Kidney capillary endothelial cell (primary cell): ENCODE data around the gene TRIM29.

Source experiments
- DNase-seq: peaks from one replicate; pipeline ENCODE4 v3.0.0-alpha.2; 2018; ENCODE audit warnings: low spot score

TRIM29 gene

DNA sequence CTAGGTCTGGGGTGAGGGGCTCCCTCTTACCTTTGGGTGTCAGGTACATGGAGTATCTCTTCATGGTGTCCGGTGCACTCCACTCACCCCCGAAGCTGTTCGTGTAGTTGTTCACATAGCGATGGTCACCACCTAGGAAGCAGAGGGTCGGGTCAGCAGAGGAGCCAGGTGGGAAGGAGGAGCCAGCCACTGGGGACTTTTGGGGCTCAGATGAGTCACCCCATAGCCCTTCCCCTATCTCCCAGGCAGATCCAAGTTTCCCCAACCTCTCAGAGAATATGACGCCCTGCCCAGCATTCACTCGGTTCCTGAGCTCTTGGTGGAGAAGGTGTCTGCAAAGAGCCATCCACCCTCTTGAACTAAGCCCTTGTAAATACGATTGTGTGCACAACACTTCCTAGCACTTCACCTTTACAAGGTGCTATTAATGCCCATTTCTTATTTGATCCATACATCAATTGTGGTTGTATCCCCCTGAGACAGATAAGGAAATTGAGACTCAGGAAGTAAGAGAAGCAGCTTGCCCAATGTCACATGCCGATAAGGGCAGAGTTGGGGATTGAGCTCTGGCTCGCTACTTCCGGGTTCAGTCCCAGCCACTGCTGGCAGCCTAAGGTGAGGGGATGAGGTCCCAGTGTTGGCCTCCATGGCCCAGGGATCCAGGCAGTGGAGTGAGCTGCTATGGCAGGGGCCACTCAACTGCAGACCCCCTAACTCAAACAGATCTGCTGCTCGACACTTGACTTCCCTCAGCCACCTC is 14.8 kb downstream of the TRIM29 start:
- DNase-seq = no peak

DNA sequence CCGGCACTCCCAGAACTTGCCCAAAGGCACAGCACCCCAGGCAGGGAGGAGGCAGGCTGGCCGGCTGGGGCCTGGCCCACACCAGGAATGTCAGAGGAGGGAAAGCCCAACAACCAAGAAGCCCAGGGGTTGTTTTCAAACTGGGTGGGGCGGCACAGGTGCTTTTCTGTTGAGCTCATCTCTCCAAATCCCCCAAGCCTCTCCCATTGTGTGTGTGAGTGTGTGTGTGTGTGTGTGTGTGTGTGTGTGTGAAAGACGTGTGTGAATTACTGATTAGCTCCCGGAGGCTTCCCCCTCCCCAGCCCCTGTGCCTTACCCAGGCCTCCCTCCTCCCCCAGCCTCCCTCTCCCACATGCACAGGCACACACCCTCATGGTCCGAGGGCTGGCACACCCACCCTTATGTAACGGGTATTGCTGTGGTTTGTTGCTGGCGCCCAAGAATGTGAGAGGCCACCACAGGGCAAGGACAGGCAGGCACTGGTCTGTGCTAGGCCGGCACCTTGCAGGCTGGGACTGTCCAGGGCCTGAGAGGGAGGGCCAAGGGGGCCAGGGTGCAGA is 15.9 kb downstream of the TRIM29 start:
- DNase-seq = no peak

DNA sequence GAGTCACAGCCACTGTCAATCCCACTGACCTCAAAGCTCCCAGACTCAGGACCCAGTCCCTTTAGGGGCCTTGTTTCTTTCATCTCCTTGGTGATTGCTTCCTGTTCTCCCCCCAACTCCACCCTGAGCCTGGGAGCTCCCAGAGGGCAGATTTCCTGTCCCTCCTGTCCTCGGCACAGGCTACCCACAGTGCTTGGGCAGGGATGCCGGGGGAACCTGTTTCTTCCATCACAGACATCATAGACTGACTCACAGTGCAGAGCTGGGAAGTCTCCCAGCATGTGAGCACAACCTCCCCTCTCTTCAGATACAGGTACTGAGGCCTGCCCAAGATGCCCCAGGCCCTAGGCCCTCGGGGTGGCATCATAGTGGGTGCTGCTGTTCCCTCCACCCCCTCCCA is 16.6 kb downstream of the TRIM29 start:
- no peak for DNase-seq

- no peak for DNase-seq
Observed at GRCh38 chr11:120120805-120121335, 17.0 kb downstream of the TRIM29 start.

- no peak for DNase-seq
Observed at GRCh38 chr11:120119121-120119520, 18.8 kb downstream of the TRIM29 start.

DNA sequence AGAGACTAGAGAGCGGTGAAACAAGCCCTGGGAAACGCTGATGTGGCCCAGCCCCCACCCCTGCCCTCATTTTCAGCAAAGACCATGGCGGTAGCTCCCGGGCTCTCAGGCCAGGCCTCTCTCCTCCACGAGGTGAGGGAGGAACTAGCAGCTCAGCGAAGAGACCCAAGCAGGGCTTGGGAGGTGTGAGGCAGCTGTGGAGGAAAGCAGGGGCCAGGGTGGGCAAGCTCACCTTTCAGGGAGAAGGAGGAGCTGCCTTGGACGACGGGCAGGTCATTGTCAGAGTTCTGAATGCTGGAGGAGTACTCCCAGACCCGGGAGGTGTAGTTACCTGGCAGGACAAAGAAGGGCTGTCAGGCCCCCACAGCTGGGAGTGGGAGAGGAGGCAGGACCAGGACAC is 19.9 kb downstream of the TRIM29 start:
- DNase-seq = no peak

DNA sequence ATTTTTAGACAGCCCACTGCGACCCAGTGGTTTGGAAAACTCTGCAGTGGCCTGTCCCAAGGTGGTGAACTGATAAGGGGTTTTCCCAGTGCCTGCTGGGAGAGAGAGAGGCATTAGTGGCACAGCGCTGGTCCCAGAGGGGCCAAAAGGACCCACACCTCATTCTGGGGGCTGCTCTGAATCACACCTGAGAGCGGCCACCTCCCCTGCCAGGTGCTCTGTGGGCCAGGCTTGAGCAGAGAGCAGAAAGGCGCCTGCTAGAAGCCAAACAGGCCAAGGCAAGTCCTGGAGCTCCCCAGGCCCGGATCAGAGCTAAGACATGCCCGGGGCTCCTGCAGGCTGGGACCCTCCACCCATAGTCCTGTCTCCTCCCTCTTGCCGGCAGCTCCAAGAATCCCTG is 20.9 kb downstream of the TRIM29 start:
- DNase-seq = no peak

DNA sequence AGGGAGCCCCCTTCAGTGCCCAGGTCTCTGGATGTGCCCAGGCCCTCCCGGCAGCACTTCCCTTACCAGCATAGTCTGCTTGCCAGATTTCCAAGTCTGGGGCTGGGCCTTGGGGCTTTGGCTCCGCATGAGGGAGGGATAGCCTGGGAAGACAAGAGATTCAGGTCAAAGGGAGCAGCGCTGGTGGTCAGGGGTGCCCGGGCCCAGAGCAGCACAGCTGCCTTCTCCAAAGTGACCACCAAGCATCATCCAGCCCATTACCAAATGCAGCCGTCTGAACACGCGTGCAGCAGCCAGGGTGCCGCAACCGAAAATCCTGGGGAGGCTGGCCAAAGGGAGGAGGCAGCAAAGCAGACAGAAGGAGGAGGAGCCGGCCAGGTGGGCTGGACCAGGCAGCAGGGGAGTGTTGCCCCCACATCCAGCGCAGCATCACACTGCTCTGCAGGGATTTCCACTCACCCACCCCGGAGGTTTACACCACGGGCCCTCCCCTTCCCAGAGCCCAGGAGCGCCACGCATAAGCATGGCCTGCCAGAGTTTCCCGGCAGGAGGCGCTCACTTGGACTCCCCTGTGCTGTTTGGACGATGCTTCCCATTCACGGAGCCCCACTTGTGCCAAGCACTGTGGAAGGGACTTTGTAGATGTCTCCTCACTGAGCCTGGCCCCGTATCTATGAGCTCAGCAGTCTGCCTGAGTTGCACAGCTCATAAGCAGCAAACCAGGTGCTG is 22.5 kb downstream of the TRIM29 start:
- DNase-seq = no peak

DNA sequence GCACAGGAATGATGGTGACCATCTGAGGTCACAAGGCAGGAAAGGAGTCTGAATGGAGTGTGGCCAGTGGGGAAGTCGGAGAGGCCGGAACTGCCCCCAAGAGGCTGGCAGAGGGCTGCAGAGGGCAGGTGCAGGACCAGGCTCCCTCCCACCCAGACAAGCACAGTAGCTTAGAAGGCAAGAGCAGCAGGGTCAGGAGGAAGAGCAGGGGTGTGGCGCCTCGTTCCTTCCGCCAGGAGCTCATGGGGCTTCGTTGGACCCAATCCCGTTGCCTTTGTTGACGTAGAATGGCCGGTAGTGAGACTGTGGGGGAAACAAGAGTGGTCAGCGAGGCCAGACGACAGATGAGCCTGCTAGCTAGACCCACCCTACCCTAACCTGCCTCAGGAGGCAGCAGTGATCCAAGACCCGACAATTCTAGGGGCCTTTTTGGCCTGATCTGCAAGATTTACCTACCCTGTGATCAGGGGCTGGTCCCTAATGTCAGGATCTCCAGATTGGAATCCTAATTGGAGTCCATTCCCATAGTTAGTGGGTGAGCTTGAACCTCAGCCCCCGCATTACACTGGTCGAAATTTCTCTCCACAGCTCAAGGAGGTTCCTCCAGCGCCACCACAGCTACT is 25.6 kb downstream of the TRIM29 start:
- DNase-seq = no peak

DNA sequence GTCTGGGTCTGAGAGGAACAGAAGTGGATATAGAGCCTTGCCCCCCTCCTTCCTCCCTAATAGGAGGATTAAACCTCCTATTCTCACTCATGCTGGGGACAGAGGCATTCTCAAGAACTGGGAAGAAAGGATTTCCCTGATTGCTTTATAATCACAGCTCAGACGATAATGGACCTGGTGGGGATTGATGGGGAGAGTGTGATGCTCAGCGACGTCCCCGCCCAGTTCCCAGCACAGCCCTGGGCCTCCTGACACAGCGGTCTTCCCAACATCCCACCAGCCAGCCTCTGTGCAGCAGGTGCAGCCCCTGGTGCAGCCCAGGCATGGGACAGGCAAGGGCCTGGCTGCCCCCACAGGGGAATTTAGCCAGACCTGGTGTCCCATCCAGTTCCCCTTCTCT is 28.4 kb downstream of the TRIM29 start:
- DNase-seq = no peak

DNA sequence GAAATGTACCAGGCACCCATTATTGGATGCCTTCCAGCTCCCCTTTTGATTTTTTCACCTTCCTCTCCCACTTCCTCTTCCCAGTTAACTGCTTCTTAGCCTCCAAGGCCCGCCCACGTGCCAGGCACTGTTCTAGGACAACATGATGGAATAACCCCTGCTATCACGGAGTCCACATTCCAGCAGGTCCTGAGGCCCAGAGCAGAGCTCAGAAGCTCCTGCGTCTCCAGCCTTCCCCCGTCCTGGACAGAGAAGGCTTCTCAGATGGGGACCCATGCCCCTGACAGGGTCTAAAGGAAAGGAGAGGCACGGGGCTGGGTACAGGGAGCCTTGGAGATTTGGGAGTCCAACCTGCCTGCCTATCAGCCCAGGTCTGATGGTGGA is 29.1 kb downstream of the TRIM29 start:
- no peak for DNase-seq

DNA sequence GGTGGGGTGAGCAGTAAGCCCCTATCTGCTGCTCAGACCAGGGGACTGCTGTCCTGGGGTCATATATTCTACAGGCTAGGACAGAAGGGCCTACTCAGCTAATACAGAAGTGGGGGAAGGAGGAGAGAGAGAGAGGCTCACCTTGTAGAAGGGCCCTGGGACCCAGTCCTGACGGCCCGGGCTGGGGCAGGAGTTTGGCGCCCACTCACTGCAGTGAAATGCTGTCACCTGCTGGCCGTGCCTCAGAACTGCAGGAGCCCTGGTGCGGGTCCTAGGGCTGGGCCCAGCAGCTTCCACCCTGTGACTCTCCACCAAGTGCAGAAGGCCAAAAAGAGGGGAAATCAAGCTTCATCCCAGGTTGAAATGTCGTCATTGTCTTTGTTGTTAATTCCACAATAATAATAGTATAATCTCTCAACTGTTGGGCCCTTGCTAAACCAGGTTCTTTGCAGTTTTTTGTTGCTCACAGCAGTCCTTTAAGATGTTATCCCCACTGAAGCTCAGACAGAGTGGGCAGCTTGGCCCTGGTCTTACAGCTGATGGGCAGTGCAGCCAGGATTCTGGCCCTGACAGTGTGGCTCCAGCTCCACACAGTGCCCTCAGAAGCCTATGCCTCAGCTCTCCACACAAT is 29.6 kb downstream of the TRIM29 start:
- DNase-seq = peak; percentile 59

- no peak for DNase-seq
Observed at GRCh38 chr11:120107692-120108091, 30.2 kb downstream of the TRIM29 start.

DNA sequence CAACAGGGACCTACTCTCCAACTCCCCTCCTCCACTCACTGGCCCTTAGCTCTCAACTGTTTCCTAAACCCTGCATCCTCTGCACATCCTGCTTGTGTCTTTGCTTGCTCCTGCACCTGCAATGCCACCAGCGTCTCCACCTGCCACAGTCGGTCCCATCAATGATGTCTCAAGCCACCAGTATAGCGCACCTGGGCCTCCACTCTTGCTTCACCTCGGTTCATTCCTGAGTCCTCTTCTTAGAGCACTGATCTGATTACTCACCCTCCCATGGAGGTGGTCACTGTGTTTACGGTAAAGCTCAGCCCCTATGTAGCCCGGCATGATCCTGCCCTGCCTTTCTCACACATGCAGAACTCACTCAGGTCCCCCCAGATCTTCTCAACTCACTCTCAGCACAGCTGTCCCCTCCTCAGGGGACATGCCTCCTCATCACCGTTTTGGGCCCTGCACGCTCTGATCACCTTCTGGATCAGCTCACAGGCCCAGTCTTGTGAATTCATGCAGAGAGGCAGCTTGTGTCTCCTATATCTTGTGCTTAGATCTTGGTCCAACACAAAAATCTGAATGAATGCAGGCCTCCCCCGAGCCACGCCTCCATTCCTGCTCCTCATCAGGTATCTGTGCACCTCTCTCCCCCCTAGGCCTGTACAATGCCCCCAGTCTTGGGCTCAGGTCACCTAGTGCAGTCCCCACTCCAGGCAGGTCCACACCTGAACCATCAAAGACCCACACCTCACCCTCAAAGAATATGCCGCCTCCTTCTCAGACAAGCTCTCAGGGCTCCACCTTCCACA is 31.4 kb downstream of the TRIM29 start:
- no peak for DNase-seq

DNA sequence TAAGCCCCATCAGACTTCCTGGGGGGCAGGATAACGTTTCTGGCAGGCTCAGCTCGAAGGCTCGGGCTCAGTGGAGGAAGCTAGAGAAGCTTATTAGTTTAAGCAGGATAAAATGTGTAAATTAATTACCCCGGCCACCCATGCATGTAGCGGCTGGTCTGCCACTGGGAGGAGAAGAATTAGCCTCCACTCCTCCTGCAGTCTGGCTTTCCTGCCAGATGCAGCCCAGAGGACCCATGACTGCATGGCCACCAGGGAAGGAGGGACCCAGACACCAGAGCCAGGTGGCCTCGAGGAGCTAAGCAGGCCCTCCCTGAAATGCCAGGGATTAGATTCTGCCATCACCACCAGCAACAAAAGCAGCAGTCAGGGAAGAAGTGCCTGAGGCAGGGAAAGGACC is 32.3 kb downstream of the TRIM29 start:
- DNase-seq = no peak

- DNase-seq = no peak
Observed at GRCh38 chr11:120104041-120104565, 33.8 kb downstream of the TRIM29 start.

DNA sequence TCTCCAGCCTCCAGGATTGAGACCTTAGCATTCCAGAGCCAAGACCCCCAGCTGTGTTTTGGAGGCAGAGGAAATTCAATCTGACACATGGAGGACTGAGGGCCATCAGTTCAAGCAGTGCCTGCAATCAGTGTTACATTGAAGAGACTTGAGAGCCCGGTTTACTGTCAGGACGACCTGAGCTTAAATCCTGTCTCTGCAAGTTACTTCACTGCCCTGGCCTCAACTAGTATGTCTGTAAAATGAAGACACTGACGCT is 35.1 kb downstream of the TRIM29 start:
- DNase-seq = no peak

DNA sequence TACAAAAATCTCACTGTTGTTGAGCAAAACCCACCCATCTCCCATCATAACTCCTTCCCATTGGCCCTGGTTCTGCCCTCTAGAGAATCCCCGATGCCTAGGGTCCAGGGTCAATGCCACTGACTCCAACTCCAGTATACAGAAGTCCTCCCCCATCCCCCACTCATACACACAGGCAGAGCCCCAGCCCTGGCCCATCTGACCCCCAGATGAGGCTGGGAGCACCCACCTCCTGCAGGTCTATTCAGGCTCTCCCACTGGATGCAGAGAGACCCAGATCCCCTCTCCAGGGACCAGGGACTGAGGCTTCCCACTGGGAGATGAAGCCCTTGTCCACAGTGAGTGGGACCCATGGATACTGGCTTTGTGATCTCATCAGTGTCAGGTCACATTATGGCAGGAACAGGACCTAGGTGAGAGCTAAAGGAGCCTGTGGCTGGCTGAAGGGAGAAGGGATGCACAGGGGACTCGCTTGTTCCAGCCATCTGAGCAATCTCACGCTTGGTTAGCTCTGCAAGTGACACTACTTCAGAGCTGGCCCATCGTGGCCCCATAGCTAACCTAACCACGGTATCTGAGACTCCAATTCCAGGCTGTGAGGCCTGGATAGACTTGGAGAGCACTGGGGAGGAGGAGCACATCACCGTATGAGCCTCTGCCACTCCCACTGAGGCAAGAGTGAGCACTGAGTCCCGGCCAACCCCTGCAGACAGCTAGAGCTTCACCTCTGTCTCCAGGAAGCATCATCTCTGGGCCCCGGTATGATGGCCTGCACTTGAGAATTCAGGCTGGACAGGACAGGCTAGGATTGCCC is 35.7 kb downstream of the TRIM29 start:
- no peak for DNase-seq

- DNase-seq = no peak
Observed at GRCh38 chr11:120098503-120099020, 39.4 kb downstream of the TRIM29 start.

DNA sequence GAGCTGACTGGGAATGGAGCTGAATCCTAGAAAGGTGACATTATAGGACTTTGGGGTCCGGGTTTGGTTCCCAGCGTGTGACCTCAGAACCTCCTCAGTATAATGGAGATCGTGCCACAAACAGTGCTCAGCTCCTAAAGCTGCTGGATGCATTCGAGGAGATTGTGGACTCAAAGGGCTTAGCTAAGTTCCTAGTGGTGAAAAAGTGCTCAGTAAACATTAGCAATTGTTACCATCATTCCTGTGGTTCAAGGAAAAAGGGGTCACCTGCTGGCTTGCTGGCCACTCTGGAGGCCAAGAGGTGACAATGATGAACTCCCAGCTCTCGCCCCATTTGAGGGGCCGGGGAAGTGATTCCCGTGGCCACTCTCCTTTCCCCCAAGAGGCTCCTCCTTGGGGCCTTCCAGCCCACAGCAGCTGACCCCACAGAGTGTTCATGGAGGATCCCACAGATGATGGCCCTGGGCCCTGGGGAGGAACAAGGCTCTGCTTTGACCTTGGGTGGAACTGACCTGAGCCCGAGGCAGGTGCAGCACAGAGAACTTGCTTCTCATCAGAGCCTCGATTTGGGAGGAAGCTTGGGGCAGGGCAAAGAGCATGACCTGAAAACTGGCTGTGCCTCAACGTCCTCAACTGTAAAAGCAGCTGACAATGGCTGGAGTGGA is 40.1 kb downstream of the TRIM29 start:
- DNase-seq = no peak
